ENCODE measurements around the gene STRIT1.

DNA sequence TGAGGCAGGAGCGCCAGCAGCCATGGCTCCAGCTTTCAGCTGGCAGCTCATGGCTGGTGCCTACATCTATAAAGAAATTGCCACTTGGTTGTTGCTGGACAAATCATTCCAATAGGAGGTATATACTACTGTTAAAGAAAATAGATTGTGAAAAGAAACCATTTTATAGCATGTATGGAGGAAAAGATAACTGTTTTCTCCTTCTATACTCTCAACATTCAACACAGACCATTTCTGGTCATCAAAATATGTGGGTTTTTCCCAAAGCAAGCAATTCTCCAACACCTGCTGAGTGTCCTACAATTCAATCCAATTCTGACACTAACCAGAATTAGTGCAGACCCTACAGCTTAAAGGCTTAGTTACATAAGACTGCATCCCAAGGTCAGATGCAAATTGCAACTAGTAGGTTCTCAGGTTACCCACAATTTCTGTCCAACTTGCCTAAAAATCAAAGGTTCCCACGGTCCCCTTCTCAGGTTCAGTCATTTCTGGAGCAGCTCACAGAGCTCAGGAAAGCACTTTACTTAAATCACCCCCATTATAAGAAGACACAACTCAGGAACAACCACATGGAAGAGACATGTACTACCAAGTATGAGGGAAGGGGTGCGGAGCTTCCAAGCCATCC is 42.4 kb upstream of the STRIT1 start:
- no peak for TF ChIP-seq NR3C1 (IDR thresholded peaks at IDR 0.05)
- TF ChIP-seq RNF2 (IDR thresholded peaks at IDR 0.05; ENCODE audit: borderline replicate concordance, low read depth) = no peak
- no peak for TF ChIP-seq PHF8 (IDR thresholded peaks at IDR 0.05; ENCODE audit: borderline replicate concordance, low read depth)
- TF ChIP-seq HOXA7 (CRISPR knock-in tag; IDR thresholded peaks at IDR 0.05) = no peak
- TF ChIP-seq, protein P1, sequence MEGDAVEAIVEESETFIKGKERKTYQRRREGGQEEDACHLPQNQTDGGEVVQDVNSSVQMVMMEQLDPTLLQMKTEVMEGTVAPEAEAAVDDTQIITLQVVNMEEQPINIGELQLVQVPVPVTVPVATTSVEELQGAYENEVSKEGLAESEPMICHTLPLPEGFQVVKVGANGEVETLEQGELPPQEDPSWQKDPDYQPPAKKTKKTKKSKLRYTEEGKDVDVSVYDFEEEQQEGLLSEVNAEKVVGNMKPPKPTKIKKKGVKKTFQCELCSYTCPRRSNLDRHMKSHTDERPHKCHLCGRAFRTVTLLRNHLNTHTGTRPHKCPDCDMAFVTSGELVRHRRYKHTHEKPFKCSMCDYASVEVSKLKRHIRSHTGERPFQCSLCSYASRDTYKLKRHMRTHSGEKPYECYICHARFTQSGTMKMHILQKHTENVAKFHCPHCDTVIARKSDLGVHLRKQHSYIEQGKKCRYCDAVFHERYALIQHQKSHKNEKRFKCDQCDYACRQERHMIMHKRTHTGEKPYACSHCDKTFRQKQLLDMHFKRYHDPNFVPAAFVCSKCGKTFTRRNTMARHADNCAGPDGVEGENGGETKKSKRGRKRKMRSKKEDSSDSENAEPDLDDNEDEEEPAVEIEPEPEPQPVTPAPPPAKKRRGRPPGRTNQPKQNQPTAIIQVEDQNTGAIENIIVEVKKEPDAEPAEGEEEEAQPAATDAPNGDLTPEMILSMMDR (IDR thresholded peaks at IDR 0.05) = no peak
- no peak for TF ChIP-seq EP300 (IDR thresholded peaks at IDR 0.05)
- no peak for TF ChIP-seq RFX5 (IDR thresholded peaks at IDR 0.05)
- TF ChIP-seq, protein P2, sequence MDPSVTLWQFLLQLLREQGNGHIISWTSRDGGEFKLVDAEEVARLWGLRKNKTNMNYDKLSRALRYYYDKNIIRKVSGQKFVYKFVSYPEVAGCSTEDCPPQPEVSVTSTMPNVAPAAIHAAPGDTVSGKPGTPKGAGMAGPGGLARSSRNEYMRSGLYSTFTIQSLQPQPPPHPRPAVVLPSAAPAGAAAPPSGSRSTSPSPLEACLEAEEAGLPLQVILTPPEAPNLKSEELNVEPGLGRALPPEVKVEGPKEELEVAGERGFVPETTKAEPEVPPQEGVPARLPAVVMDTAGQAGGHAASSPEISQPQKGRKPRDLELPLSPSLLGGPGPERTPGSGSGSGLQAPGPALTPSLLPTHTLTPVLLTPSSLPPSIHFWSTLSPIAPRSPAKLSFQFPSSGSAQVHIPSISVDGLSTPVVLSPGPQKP (IDR thresholded peaks at IDR 0.05; ENCODE audit: low read depth, low read length) = no peak
- TF ChIP-seq, protein P3, sequence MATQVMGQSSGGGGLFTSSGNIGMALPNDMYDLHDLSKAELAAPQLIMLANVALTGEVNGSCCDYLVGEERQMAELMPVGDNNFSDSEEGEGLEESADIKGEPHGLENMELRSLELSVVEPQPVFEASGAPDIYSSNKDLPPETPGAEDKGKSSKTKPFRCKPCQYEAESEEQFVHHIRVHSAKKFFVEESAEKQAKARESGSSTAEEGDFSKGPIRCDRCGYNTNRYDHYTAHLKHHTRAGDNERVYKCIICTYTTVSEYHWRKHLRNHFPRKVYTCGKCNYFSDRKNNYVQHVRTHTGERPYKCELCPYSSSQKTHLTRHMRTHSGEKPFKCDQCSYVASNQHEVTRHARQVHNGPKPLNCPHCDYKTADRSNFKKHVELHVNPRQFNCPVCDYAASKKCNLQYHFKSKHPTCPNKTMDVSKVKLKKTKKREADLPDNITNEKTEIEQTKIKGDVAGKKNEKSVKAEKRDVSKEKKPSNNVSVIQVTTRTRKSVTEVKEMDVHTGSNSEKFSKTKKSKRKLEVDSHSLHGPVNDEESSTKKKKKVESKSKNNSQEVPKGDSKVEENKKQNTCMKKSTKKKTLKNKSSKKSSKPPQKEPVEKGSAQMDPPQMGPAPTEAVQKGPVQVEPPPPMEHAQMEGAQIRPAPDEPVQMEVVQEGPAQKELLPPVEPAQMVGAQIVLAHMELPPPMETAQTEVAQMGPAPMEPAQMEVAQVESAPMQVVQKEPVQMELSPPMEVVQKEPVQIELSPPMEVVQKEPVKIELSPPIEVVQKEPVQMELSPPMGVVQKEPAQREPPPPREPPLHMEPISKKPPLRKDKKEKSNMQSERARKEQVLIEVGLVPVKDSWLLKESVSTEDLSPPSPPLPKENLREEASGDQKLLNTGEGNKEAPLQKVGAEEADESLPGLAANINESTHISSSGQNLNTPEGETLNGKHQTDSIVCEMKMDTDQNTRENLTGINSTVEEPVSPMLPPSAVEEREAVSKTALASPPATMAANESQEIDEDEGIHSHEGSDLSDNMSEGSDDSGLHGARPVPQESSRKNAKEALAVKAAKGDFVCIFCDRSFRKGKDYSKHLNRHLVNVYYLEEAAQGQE (IDR thresholded peaks at IDR 0.05) = no peak
